HG03342 (cell line): ENCODE results near the gene HPS5.
"Not testable (repeated sequence)": the region's sequence is repeated elsewhere in the genome, so short reads cannot be mapped to it uniquely, and the experiment has no call there.

Experiments used
- ATAC-seq: cut with Tn5 transposase; IDR thresholded peaks from one replicate; pipeline ENCODE4 v1.9.1; 2021; ENCODE audit warnings: mild to moderate bottlenecking, moderate library complexity; ENCODE audit not compliant: unreplicated experiment

Gene HPS5

GRCh38 chr11:18271206-18271605, 50.7 kb downstream of the HPS5 start:
- ATAC-seq: no peak

GRCh38 chr11:18270102-18270501, 51.8 kb downstream of the HPS5 start:
- ATAC-seq: no peak

GRCh38 chr11:18269252-18269651, 52.7 kb downstream of the HPS5 start:
- not testable (repeated sequence) for ATAC-seq

DNA sequence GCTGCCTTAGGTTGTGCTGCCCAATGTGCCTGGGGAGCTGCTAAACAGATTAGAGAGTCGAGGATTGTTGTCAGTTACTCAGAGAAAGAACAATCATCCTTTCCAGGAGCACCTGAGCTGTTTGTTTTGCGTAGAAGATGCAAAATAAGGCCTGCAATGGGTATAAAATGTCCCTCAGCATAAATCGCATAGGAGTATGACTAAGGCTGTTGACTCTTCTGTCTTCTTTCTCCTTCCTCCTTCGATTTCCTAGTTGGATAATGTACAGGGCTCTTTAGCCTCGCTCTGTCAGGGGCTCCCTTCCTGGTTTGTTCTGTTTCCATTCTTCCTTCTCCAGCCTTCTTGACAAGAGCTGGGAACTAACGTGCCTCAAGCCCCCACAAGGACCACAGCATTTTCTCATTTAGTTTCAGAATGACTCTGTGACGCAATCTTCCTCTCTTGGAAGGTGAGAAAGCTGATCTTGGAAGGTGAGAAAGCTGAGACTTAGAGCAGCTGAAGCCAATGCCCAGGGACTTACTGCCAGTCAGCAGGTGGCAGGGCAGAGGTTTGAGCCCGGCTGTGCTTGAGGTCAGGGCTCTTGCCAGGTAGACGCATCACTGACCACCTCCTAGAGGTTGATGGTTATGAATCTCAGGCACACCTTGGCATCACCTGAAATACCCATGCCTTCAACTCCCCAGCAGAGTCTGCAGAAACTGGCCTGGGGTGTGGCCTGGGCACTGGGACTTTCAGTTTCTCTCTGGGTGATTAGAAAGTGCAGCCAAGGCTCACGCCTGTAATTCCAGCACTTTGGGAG, 54.4 kb downstream of the HPS5 start:
- peak; percentile 64 for ATAC-seq

DNA sequence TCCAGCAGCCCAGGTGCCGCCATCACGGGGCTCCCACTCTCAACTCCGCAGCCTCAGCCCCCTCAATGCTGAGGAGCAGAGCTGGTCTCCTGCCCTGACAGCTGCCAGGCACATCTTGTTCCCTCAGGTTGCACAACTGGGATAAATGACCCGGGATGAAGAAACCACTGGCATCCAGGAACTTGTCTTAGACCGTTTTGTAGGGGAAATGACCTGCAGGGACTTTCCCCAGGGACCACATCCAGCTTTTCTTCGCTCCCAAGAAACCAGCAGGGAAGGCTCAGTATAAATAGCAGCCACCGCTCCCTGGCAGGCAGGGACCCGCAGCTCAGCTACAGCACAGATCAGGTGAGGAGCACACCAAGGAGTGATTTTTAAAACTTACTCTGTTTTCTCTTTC, 56.0 kb downstream of the HPS5 start, which contains the start of gene SAA1:
Gene SAA1, plus strand, starts transcription at position 316 of the 400 bp plus-strand sequence. CDS start 624 bp downstream, outside the sequence.
- no peak for ATAC-seq

DNA sequence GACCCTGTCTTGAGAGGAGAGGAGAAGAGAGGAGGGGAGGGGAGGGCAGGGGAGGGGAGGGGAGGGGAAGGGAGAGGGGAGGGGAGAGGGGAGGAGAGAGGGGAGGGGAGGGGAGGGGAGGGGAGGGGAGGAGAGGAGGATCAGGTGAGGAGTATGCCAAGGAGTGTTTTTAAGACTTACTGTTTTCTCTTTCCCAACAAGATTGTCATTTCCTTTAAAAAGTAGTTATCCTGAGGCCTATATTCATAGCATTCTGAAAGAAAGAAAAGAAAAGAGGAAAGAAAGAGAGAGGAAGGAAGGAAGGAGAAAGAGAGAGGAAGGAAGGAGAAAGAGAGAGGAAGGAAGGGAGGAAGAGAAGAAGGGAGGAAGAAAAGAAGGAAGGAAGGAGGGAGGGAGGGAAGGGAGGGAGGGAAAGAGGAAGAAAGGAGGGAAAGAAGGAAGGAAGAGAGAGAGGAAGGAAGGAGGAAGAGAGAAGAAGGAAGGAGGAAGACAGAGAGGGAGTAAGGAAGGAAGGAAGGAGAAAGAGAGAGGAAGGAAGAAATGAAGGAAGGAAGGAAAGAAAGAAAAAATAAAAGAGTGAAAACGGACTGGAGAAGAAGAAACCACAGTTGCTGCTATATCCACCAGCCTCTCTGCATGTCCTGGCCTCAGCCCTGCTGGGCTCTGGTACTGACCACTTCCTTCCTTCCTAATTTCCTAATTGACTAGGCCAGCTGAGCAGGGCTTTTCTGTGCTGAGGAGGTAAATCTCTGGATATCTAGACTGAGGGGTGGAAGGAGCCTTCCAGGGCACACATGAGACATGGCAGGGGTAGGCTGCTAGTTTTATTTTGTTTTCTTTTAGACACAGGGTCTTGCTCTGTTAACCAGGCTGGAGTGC, 57.0 kb downstream of the HPS5 start:
- ATAC-seq: no peak

GRCh38 chr11:18264035-18264434, 57.9 kb downstream of the HPS5 start:
- ATAC-seq: no peak

DNA sequence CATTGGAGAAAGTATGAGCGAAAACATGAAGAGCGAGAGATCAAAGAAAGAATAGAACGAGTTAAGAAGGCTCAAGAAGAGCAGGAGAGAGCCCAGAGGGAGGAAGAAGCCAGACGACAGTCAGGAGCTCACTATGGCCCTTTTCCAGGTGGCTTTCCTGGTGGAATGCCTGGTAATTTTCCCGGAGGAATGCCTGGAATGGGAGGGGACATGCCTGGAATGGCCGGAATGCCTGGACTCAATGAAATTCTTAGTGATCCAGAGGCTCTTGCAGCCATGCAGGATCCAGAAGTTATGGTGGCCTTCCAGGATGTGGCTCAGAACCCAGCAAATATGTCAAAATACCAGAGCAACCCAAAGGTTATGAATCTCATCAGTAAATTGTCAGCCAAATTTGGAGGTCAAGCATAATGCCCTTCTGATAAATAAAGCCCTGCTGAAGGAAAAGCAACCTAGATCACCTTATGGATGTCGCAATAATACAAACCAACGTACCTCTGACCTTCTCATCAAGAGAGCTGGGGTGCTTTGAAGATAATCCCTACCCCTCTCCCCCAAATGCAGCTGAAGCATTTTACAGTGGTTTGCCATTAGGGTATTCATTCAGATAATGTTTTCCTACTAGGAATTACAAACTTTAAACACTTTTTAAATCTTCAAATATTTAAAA, 59.1 kb downstream of the HPS5 start:
- not testable (repeated sequence) for ATAC-seq

DNA sequence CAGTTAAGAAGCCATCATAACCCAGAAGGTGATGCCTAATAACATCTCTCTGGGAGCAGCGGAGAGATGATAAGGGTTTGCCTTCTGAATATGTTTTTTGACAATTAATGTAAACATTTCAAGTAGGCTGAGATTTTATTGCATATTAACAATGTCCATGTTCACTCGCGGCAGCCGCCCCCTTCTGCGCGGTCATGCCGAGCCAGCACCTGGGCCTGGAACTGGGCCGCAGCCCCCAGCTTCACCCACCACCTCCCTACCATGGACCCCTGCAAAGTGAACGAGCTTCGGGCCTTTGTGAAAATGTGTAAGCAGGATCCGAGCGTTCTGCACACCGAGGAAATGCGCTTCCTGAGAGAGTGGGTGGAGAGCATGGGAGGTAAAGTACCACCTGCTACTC, 60.2 kb downstream of the HPS5 start:
- no peak for ATAC-seq

GRCh38 chr11:18259259-18259658, 62.7 kb downstream of the HPS5 start:
- ATAC-seq: no peak

GRCh38 chr11:18254781-18255361, 67.1 kb downstream of the HPS5 start:
- ATAC-seq: no peak

DNA sequence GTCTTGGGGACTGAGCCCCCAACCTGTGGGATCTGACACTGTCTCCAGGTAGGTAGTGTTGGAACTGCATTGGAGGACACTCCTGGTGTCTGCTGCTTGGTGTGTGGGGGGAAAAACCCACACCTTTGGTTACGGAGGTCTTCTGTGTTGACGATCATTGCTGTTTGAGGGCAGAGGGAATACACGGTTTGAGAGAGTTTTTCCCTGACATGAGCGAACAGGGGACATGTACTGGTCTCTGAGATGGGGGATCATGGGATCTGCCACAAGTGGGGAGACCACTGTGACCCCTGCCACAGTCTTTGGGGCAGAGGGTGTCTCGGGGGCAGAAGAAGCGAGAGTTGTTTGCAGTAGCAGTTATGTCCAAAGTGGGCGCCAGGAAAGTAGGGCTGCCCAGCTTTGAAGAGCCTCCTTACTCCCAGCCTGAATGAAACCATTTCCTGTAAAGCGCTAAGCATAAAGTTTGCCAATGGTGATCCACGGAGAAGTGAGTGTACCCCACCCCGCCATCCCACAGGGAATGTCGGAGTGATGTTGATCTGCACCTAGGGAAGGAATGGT, 68.1 kb downstream of the HPS5 start:
- no peak for ATAC-seq

GRCh38 chr11:18253233-18253632, 68.7 kb downstream of the HPS5 start:
- ATAC-seq: no peak

DNA sequence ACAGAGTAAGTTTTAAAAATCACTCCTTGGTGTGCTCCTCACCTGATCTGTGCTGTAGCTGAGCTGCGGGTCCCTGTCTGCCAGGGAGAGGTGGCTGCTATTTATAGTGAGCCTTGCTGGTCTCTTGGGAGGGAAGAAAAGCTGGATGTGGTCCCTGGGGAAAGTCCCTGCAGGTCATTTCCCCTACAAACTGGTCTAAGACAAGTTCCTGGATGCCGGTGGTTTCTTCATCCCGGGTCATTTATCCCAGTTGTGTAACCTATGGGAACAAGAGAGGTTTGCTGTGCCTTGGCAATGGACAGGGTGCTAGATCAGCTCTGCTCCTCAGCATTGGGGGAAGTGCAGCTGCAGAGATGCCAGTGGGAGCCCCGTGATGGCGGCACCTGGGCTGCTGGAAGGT, 73.4 kb downstream of the HPS5 start, which contains the start of gene SAA2:
Gene SAA2, minus strand, starts transcription at position 108 of the 400 bp plus-strand sequence. CDS start 657 bp downstream, outside the sequence.
- ATAC-seq: no peak

GRCh38 chr11:18247191-18247581, 74.8 kb downstream of the HPS5 start:
- peak; percentile 4 for ATAC-seq

GRCh38 chr11:18246379-18247190, 75.4 kb downstream of the HPS5 start:
- ATAC-seq: peak; percentile 75

- no peak for ATAC-seq
These were observed 76.5 kb downstream of the HPS5 start for GRCh38 chr11:18245396-18245795.

- no peak for ATAC-seq
These were observed 78.1 kb downstream of the HPS5 start for GRCh38 chr11:18243783-18244362.

DNA sequence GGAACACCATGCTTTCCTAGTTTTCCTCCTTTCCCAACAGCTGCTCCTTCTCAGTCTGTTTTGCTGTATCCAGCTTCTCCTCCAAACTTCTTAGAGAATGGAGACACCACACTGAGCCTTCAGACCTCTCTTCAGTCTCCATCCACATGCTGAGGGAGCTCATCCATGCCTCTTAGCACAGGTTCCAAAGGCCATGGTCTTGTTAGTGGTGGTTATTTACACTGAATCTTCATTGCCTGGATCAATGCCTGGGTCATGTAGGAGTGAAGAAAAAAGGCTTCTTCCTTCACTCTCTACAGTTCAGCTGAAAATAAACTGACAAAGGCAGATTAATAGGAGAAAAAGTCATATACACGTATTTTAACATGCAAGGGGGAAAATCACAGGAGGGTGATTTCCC, 82.3 kb downstream of the HPS5 start:
- no peak for ATAC-seq
